ENCODE data around the gene HIVEP3. TPM values are rescaled to one million over a fixed set of nuclear protein-coding genes. Genes with fewer than 3 reads are reported as not detected.

The HIVEP3 gene
- total RNA-seq, 1 experiment from 2014 or later = 0.55 TPM

GRCh38 chr1:41766041-41766440, 152.7 kb downstream of the HIVEP3 start:
- ChIA-PET POLR2A (no interaction called here), CTCF (no interaction called here)
- Mint-ChIP-seq H3K4me3 (no peak overlapping the region), H3K27me3 (ENCODE audit: low read depth) (no peaks in the 10 kb centered on the region), H3K4me1 (no peaks in the 10 kb centered on the region), H3K27ac (no peak overlapping the region), H3K9me3 (peaks cover 12% of the 10 kb centered on the region), H3K36me3 (peaks cover 6% of the 10 kb centered on the region; the same call in 1 of the 2 replicates)
- ATAC-seq = no peak
- DNase-seq (ENCODE audit: low spot score) = no peak
- TF ChIP-seq ZNF232 (CRISPR knock-in tag; IDR thresholded peaks at IDR 0.05) (no peak), ZNF121 (CRISPR knock-in tag; IDR thresholded peaks at IDR 0.05) (no peak), TEAD4 (CRISPR knock-in tag; IDR thresholded peaks at IDR 0.05) (no peak), ATF2 (CRISPR knock-in tag; IDR thresholded peaks at IDR 0.05; ENCODE audit: borderline replicate concordance, low read depth) (no peak), NR2C2 (CRISPR knock-in tag; IDR thresholded peaks at IDR 0.05) (no peak), FOXJ3 (CRISPR knock-in tag; IDR thresholded peaks at IDR 0.05; ENCODE audit: borderline replicate concordance) (no peak)
- TF ChIP-seq, protein P1, sequence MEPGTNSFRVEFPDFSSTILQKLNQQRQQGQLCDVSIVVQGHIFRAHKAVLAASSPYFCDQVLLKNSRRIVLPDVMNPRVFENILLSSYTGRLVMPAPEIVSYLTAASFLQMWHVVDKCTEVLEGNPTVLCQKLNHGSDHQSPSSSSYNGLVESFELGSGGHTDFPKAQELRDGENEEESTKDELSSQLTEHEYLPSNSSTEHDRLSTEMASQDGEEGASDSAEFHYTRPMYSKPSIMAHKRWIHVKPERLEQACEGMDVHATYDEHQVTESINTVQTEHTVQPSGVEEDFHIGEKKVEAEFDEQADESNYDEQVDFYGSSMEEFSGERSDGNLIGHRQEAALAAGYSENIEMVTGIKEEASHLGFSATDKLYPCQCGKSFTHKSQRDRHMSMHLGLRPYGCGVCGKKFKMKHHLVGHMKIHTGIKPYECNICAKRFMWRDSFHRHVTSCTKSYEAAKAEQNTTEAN (CRISPR knock-in tag; IDR thresholded peaks at IDR 0.05) = no peak

DNA sequence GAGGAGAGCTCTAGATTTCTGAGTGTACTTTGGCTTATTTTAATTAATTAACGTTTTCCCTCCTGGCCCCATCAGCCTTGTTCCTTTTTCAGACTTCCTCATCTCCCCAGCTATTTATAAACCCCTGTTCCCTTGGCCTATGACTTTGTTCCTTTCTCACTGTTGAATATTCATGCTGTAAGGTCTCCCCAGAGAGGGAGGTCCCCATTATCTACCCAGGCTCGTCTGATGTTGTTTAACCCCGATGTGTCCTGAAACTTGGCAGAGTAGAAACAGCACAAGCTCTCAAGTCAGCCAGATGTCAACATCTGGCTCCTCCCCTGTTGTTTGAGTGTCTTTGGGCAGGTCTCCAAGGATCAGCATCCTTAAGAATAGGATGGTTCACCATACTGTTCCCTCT, 153.6 kb downstream of the HIVEP3 start:
- ATAC-seq = no peak
- DNase-seq (ENCODE audit: low spot score) = no peak
- Mint-ChIP-seq H3K4me3 (no peak overlapping the region), H3K36me3 (peaks cover 8% of the 10 kb centered on the region; the same call in 1 of the 2 replicates), H3K27me3 (ENCODE audit: low read depth) (no peaks in the 10 kb centered on the region), H3K4me1 (no peaks in the 10 kb centered on the region), H3K27ac (no peak overlapping the region), H3K9me3 (peaks cover 15% of the 10 kb centered on the region)
- CTCF ChIA-PET = no interaction called here
- no peak for TF ChIP-seq CREB1 (CRISPR knock-in tag; IDR thresholded peaks at IDR 0.05)
- TF ChIP-seq NR1H2 (CRISPR knock-in tag; IDR thresholded peaks at IDR 0.05) = no peak
- TF ChIP-seq, protein P2, sequence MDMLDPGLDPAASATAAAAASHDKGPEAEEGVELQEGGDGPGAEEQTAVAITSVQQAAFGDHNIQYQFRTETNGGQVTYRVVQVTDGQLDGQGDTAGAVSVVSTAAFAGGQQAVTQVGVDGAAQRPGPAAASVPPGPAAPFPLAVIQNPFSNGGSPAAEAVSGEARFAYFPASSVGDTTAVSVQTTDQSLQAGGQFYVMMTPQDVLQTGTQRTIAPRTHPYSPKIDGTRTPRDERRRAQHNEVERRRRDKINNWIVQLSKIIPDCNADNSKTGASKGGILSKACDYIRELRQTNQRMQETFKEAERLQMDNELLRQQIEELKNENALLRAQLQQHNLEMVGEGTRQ (CRISPR knock-in tag; IDR thresholded peaks at IDR 0.05) = no peak
- no peak for TF ChIP-seq NFYB (CRISPR knock-in tag; conservative IDR thresholded peaks at IDR 0.05; ENCODE audit: low read depth)
- TF ChIP-seq, protein P3, sequence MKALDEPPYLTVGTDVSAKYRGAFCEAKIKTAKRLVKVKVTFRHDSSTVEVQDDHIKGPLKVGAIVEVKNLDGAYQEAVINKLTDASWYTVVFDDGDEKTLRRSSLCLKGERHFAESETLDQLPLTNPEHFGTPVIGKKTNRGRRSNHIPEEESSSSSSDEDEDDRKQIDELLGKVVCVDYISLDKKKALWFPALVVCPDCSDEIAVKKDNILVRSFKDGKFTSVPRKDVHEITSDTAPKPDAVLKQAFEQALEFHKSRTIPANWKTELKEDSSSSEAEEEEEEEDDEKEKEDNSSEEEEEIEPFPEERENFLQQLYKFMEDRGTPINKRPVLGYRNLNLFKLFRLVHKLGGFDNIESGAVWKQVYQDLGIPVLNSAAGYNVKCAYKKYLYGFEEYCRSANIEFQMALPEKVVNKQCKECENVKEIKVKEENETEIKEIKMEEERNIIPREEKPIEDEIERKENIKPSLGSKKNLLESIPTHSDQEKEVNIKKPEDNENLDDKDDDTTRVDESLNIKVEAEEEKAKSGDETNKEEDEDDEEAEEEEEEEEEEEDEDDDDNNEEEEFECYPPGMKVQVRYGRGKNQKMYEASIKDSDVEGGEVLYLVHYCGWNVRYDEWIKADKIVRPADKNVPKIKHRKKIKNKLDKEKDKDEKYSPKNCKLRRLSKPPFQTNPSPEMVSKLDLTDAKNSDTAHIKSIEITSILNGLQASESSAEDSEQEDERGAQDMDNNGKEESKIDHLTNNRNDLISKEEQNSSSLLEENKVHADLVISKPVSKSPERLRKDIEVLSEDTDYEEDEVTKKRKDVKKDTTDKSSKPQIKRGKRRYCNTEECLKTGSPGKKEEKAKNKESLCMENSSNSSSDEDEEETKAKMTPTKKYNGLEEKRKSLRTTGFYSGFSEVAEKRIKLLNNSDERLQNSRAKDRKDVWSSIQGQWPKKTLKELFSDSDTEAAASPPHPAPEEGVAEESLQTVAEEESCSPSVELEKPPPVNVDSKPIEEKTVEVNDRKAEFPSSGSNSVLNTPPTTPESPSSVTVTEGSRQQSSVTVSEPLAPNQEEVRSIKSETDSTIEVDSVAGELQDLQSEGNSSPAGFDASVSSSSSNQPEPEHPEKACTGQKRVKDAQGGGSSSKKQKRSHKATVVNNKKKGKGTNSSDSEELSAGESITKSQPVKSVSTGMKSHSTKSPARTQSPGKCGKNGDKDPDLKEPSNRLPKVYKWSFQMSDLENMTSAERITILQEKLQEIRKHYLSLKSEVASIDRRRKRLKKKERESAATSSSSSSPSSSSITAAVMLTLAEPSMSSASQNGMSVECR (CRISPR knock-in tag; IDR thresholded peaks at IDR 0.05; ENCODE audit: borderline replicate concordance) = no peak
- TF ChIP-seq ZNF232 (CRISPR knock-in tag; IDR thresholded peaks at IDR 0.05) = no peak
- no peak for TF ChIP-seq ZNF396 (CRISPR knock-in tag; IDR thresholded peaks at IDR 0.05; ENCODE audit: borderline replicate concordance)
- no peak for TF ChIP-seq CTCF (IDR thresholded peaks at IDR 0.05)
- TF ChIP-seq, protein P4, sequence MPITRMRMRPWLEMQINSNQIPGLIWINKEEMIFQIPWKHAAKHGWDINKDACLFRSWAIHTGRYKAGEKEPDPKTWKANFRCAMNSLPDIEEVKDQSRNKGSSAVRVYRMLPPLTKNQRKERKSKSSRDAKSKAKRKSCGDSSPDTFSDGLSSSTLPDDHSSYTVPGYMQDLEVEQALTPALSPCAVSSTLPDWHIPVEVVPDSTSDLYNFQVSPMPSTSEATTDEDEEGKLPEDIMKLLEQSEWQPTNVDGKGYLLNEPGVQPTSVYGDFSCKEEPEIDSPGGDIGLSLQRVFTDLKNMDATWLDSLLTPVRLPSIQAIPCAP (CRISPR knock-in tag; IDR thresholded peaks at IDR 0.05) = no peak
- POLR2A ChIA-PET = no interaction called here

All from WTC11 (cell line).